ENCODE data around the gene LYPLA2.

The LYPLA2 gene

GRCh38 chr1:23756676-23757075, 34.3 kb upstream of the LYPLA2 start:
- H3K27ac ChIP-seq, result no peak overlapping the region
- H3K36me3 ChIP-seq, result peaks cover 100% of the 10 kb centered on the region
- H3K4me1 ChIP-seq, result no peaks in the 10 kb centered on the region

GRCh38 chr1:23757812-23758211, 33.1 kb upstream of the LYPLA2 start:
- Histone ChIP-seq H3K27me3 (no peaks in the 10 kb centered on the region), H3K4me2 (no peak overlapping the region), H4K20me1 (peaks cover 88% of the 10 kb centered on the region), H3K9ac (no peak overlapping the region), H3K36me3 (peaks cover 100% of the 10 kb centered on the region), H3K27ac (no peak overlapping the region), H3K9me3 (no peaks in the 10 kb centered on the region), H3K4me1 (peaks cover 7% of the 10 kb centered on the region), H3K4me3 (no peak overlapping the region)
- no peak for TF ChIP-seq Cebpa-rat (IDR thresholded peaks at IDR 0.05)

More at GRCh38 chr1:23756676-23757075, 34.3 kb upstream of the LYPLA2 start:
- H4K20me1 ChIP-seq, result peaks cover 88% of the 10 kb centered on the region
- H3K4me2 ChIP-seq, result no peak overlapping the region
- H3K9me3 ChIP-seq, result no peaks in the 10 kb centered on the region
- no peaks in the 10 kb centered on the region for H3K27me3 ChIP-seq
- no peak overlapping the region for H3K9ac ChIP-seq
- no peak overlapping the region for H3K4me3 ChIP-seq
- TF ChIP-seq Cebpa-rat (IDR thresholded peaks at IDR 0.05), result no peak

DNA sequence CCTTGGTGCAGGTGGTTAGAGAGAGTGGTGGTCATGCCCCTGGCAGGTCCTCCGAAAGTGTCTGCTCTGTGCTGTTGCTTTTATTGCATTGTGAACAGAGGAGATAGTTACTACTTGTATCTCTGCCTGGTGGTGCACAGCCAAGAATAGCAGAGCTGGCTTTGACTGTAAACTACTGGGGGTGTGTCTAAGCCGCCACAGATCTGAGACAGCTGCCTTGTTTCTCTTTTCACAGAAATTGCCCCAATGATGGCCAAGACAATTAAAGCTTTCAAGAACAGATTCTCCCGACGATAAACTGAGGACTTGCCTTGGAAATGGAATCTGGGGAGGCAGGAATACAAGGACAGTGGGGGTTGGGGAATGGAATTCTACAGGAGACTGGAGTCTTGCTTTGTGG, 31.7 kb upstream of the LYPLA2 start:
- Histone ChIP-seq H3K9me3 (no peaks in the 10 kb centered on the region), H4K20me1 (peaks cover 87% of the 10 kb centered on the region), H3K27ac (no peak overlapping the region), H3K4me3 (no peak overlapping the region), H3K4me2 (no peak overlapping the region), H3K36me3 (peaks cover 99% of the 10 kb centered on the region), H3K9ac (no peak overlapping the region), H3K27me3 (no peaks in the 10 kb centered on the region), H3K4me1 (peaks cover 21% of the 10 kb centered on the region)
- no peak for TF ChIP-seq Cebpa-rat (IDR thresholded peaks at IDR 0.05)

GRCh38 chr1:23763041-23763577, 27.8 kb upstream of the LYPLA2 start:
- Histone ChIP-seq H3K4me2 (no peak overlapping the region), H3K4me1 (peaks cover 22% of the 10 kb centered on the region), H3K9ac (no peak overlapping the region), H4K20me1 (peaks cover 59% of the 10 kb centered on the region), H3K27me3 (no peaks in the 10 kb centered on the region), H3K36me3 (peaks cover 89% of the 10 kb centered on the region), H3K27ac (no peak overlapping the region), H3K4me3 (no peak overlapping the region), H3K9me3 (no peaks in the 10 kb centered on the region)
- no peak for TF ChIP-seq Cebpa-rat (IDR thresholded peaks at IDR 0.05)

GRCh38 chr1:23768733-23769132, 22.2 kb upstream of the LYPLA2 start:
- H3K9me3 ChIP-seq, result no peaks in the 10 kb centered on the region
- no peak overlapping the region for H3K27ac ChIP-seq
- no peak overlapping the region for H3K4me2 ChIP-seq
- no peak overlapping the region for H3K4me3 ChIP-seq
- no peaks in the 10 kb centered on the region for H3K27me3 ChIP-seq
- H3K36me3 ChIP-seq, result peaks cover 60% of the 10 kb centered on the region
- no peak overlapping the region for H3K9ac ChIP-seq
- peaks cover 21% of the 10 kb centered on the region for H3K4me1 ChIP-seq
- TF ChIP-seq Cebpa-rat (IDR thresholded peaks at IDR 0.05), result no peak
- H4K20me1 ChIP-seq, result peaks cover 4% of the 10 kb centered on the region; the same call in 1 of the 2 replicates

DNA sequence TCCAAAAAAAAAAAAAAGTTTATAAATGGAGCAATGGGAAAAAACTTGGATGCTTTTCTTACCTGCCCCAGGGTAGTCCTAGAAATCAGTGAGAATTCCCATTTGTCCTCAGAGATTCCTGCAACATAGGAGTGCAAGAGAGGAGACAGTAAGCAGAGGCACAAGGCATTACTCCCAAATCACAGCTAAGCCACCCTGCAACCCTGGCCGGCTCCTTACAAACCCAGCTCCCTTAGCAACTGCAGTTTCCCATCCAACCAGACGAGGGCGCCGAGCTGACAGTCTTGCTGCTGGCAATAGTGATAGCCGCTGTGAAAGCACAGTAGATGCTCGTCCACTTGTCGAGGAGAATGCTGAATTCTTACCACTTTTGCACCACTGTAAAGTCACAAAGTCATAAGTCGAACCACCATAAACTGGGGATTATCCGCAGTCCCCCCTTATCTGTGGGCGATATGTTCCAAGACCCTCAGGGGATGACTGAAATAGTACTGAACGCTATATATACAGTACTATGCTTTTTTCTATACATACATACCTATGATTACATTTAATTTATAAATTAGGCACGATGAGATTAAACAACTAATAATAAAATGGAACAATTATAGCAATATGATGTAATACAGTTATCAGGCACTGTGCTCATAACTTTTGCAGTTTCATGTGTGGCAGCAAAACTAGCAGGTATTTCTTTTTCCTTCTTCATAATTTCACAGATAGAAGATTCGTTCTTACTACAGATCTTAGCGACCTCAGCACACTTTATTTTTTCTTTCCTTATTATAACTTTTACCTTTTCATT, 18.7 kb upstream of the LYPLA2 start:
- peak overlapping the region; percentile 29; the same call in 1 of the 2 replicates for H3K4me2 ChIP-seq
- no peak overlapping the region for H3K27ac ChIP-seq
- H3K9ac ChIP-seq, result no peak overlapping the region
- TF ChIP-seq Cebpa-rat (IDR thresholded peaks at IDR 0.05), result no peak
- H3K27me3 ChIP-seq, result no peaks in the 10 kb centered on the region
- peaks cover 29% of the 10 kb centered on the region for H3K4me1 ChIP-seq
- H4K20me1 ChIP-seq, result no peaks in the 10 kb centered on the region
- H3K36me3 ChIP-seq, result peaks cover 36% of the 10 kb centered on the region
- no peaks in the 10 kb centered on the region for H3K9me3 ChIP-seq
- no peak overlapping the region for H3K4me3 ChIP-seq

DNA sequence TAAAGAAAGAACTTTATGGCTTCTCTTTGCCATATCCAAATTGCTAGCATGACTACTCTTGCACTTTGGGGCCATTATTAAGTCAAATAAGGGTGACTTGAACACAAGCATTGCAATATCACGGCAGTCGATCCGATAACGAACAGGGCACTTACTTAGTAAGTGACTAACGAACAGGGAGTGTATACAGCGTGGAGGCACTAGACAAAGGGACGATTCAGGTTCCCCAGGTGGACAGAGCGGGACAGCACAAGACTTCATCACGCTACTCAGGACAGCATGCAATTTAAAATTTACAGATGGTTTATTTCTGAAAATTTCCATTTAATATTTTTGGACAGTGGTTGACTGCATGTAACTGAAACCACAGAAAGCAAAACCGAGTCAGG, 18.1 kb upstream of the LYPLA2 start:
- no peak overlapping the region for H3K4me3 ChIP-seq
- peak overlapping the region; percentile 16; the same call in 1 of the 2 replicates for H3K9ac ChIP-seq
- no peak overlapping the region for H3K27ac ChIP-seq
- no peaks in the 10 kb centered on the region for H3K9me3 ChIP-seq
- H3K27me3 ChIP-seq, result no peaks in the 10 kb centered on the region
- H4K20me1 ChIP-seq, result no peaks in the 10 kb centered on the region
- peaks cover 33% of the 10 kb centered on the region for H3K4me1 ChIP-seq
- TF ChIP-seq Cebpa-rat (IDR thresholded peaks at IDR 0.05), result no peak
- H3K4me2 ChIP-seq, result peak overlapping the region; percentile 29
- H3K36me3 ChIP-seq, result peaks cover 30% of the 10 kb centered on the region

DNA sequence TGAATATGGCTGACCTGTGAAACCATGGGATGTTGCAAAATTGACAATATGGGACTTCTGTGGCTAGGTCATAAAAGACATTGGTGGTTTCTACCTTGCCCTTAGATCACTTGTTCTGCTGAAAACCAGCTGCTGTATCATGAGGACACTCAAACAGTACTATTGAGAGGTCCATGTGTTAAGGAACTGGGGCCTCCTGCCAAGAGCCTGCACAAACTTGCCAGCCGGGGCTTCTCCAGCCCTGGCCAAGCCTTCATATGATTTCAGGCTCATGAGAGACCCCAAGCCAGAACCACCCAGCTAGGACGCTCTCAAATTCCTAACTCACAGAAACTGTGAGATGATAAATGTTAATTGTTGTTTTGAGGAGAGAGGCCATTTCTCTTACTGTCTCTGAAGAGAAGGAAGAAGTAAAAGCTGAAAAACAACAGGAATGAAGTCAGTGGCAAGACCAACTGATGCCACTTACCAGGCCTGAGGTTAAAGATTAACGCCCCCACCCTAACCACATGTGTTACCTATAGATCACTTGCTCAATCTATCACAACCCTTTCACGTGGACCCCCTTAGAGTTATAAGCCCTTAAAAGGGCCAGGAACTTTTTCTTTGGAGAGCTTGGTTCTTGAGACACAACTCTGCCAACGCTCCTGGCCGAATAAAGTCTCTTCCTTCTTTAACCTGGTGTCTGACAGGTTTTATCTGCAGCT, 16.6 kb upstream of the LYPLA2 start:
- Histone ChIP-seq H3K4me3 (no peak overlapping the region), H3K36me3 (peaks cover 15% of the 10 kb centered on the region; the same call in 1 of the 2 replicates), H4K20me1 (peaks cover 8% of the 10 kb centered on the region), H3K9ac (no peak overlapping the region), H3K9me3 (no peaks in the 10 kb centered on the region), H3K4me1 (peaks cover 38% of the 10 kb centered on the region), H3K27me3 (no peaks in the 10 kb centered on the region), H3K27ac (no peak overlapping the region), H3K4me2 (no peak overlapping the region)
- TF ChIP-seq Cebpa-rat (IDR thresholded peaks at IDR 0.05), result no peak

GRCh38 chr1:23776217-23776616, 14.7 kb upstream of the LYPLA2 start:
- Histone ChIP-seq H4K20me1 (peaks cover 20% of the 10 kb centered on the region), H3K4me3 (no peak overlapping the region), H3K4me2 (no peak overlapping the region), H3K27ac (no peak overlapping the region), H3K27me3 (no peaks in the 10 kb centered on the region), H3K9ac (no peak overlapping the region), H3K36me3 (peaks cover 18% of the 10 kb centered on the region), H3K4me1 (peaks cover 49% of the 10 kb centered on the region), H3K9me3 (no peaks in the 10 kb centered on the region)
- no peak for TF ChIP-seq Cebpa-rat (IDR thresholded peaks at IDR 0.05)
